Activated CD8-positive, alpha-beta T cell treated with anti-CD3 and anti-CD28 coated beads for 36 hours (primary cell): ENCODE data around the gene NRP1. TPM values are rescaled to one million over a fixed set of nuclear protein-coding genes. Genes with fewer than 3 reads are reported as not detected.

Experiments used
- ATAC-seq: fragments of 200-7000 bp; cut with Tn5 transposase; one replicate; pipeline ENCODE4 v1.10.0; 2021; ENCODE audit warnings: mild to moderate bottlenecking, moderate library complexity
- CTCF ChIA-PET: fragments of 350-600 bp; sonication (Branson Sonifier 250); formaldehyde crosslinking; loops from one replicate; lab custom pipeline; 2021; ENCODE audit warnings: antibody characterized with exemption; lab: Charles Lee
- POLR2A ChIA-PET: fragments of 350-600 bp; sonication (Branson Sonifier 250); formaldehyde crosslinking; loops from one replicate; lab custom pipeline; 2021; ENCODE audit warnings: antibody characterized with exemption; lab: Charles Lee
- DNase-seq: peaks from one replicate; pipeline ENCODE4 v3.0.0-alpha.2; 2020
- H3K27ac Mint-ChIP-seq: one replicate; pipeline ENCODE4 v1.8.0; 2021; ENCODE audit warnings: mild to moderate bottlenecking, mixed read lengths
- H3K27me3 Mint-ChIP-seq: one replicate; pipeline ENCODE4 v1.8.0; 2021; ENCODE audit warnings: mixed read lengths
- H3K36me3 Mint-ChIP-seq: one replicate; pipeline ENCODE4 v1.8.0; 2021; ENCODE audit warnings: low read depth, mixed read lengths
- H3K4me1 Mint-ChIP-seq: one replicate; pipeline ENCODE4 v1.8.0; 2021; ENCODE audit warnings: low read depth, mixed read lengths
- H3K4me3 Mint-ChIP-seq: one replicate; pipeline ENCODE4 v1.8.0; 2021; ENCODE audit warnings: mild to moderate bottlenecking, moderate library complexity, mixed read lengths
- H3K9me3 Mint-ChIP-seq: one replicate; pipeline ENCODE4 v1.8.0; 2021; ENCODE audit warnings: mixed read lengths
- CTCF ChIP-seq: fragments of 200-600 bp; IDR thresholded peaks from one replicate; pipeline ENCODE4 v1.8.0; 2022; ENCODE audit warnings: antibody characterized with exemption, mild to moderate bottlenecking
- intact Hi-C: fragments of 100-400 bp; cut with micrococcal nuclease; formaldehyde crosslinking; loops from one replicate; pipeline ENCODE4 v1.10.0; 2022
- total RNA-seq, 2 experiments: library from RNA; stranded (reverse); gene quantifications; one replicate each; pipeline ENCODE4 v1.2.3, GENCODE V29; 2021

The NRP1 gene
- total RNA-seq, 2 experiments from 2014 or later: 0.22 to 0.79 TPM

GRCh38 chr10:33237736-33238624, 96.5 kb downstream of the NRP1 start:
- no peak for TF ChIP-seq CTCF
- DNase-seq (no peak), ATAC-seq (no peak)
- Mint-ChIP-seq H3K36me3 (no peaks in the 10 kb centered on the region), H3K27ac (no peak overlapping the region), H3K27me3 (peaks cover 2% of the 10 kb centered on the region), H3K4me1 (no peaks in the 10 kb centered on the region), H3K4me3 (no peak overlapping the region), H3K9me3 (no peaks in the 10 kb centered on the region)
- intact Hi-C loops: no loop called here
- POLR2A ChIA-PET: no interaction called here
- CTCF ChIA-PET: no interaction called here

- H3K27me3 Mint-ChIP-seq: peaks cover 4% of the 10 kb centered on the region
- no peaks in the 10 kb centered on the region for H3K9me3 Mint-ChIP-seq
- no peaks in the 10 kb centered on the region for H3K36me3 Mint-ChIP-seq
- TF ChIP-seq CTCF: no peak
- H3K4me1 Mint-ChIP-seq: peaks cover 2% of the 10 kb centered on the region
- CTCF ChIA-PET: no interaction called here
- POLR2A ChIA-PET: no interaction called here
- intact Hi-C loops: no loop called here
- H3K4me3 Mint-ChIP-seq: no peak overlapping the region
- H3K27ac Mint-ChIP-seq: no peak overlapping the region
- DNase-seq: no peak
- ATAC-seq: no peak
Observed at GRCh38 chr10:33236916-33237315, 97.6 kb downstream of the NRP1 start.

- no peaks in the 10 kb centered on the region for H3K9me3 Mint-ChIP-seq
- H3K36me3 Mint-ChIP-seq: no peaks in the 10 kb centered on the region
- peaks cover 4% of the 10 kb centered on the region for H3K27me3 Mint-ChIP-seq
- ChIA-PET CTCF (interaction anchor here (1.3 kb wide), 1 partner anchor 24 kb away, joined by 3 read pairs; no protein-coding TSS in a partner anchor), POLR2A (no interaction called here)
- no peak for TF ChIP-seq CTCF
- no peak overlapping the region for H3K27ac Mint-ChIP-seq
- intact Hi-C loops: no loop called here
- DNase-seq (no peak), ATAC-seq (no peak)
- no peak overlapping the region for H3K4me3 Mint-ChIP-seq
- H3K4me1 Mint-ChIP-seq: peaks cover 2% of the 10 kb centered on the region
Observed at GRCh38 chr10:33235951-33236350, 98.5 kb downstream of the NRP1 start.

GRCh38 chr10:33235251-33235884, 99.1 kb downstream of the NRP1 start:
- CTCF ChIA-PET: interaction anchor here (1.3 kb wide), 1 partner anchor 25 kb away, joined by 3 read pairs; no protein-coding TSS in a partner anchor
- Mint-ChIP-seq H3K4me1 (peaks cover 2% of the 10 kb centered on the region), H3K27ac (no peak overlapping the region), H3K4me3 (no peak overlapping the region), H3K27me3 (peaks cover 4% of the 10 kb centered on the region), H3K9me3 (no peaks in the 10 kb centered on the region), H3K36me3 (no peaks in the 10 kb centered on the region)
- no peak for TF ChIP-seq CTCF
- DNase-seq (no peak), ATAC-seq (no peak)
- POLR2A ChIA-PET: no interaction called here
- intact Hi-C loops: no loop called here

- no peak for ATAC-seq
- CTCF ChIA-PET: interaction anchor here (1.2 to 1.3 kb wide), 2 partner anchors 25 to 118 kb away, joined by 3 read pairs; no protein-coding TSS in a partner anchor
- peaks cover 2% of the 10 kb centered on the region for H3K4me1 Mint-ChIP-seq
Observed at GRCh38 chr10:33234831-33235237, 99.6 kb downstream of the NRP1 start.

More at GRCh38 chr10:33234831-33235237, 99.6 kb downstream of the NRP1 start:
- Mint-ChIP-seq H3K9me3 (no peaks in the 10 kb centered on the region), H3K27me3 (peaks cover 4% of the 10 kb centered on the region), H3K27ac (no peak overlapping the region), H3K36me3 (no peaks in the 10 kb centered on the region), H3K4me3 (no peak overlapping the region)
- intact Hi-C loops: no loop called here
- no peak for DNase-seq
- POLR2A ChIA-PET: no interaction called here
- TF ChIP-seq CTCF: no peak
